WERI-Rb-1 (cell line): ENCODE measurements around the gene TNNI2.
A peak's percentile ranks its signal among the peaks of the same experiment; 100 is the strongest.

Source experiments
- DNase-seq: peaks from one replicate; pipeline ENCODE4 v3.0.0-alpha.2; 2020
- H3K27ac ChIP-seq: fragments of 250-450 bp; sonication (Bioruptor Pico); 2 replicates; pipeline ENCODE4 v1.5.1; 2020; ENCODE audit warnings: mild to moderate bottlenecking, moderate library complexity
- H3K27me3 ChIP-seq: fragments of 250-450 bp; sonication (Bioruptor Pico); 2 replicates; pipeline ENCODE4 v1.5.1; 2021; ENCODE audit warnings: mild to moderate bottlenecking, low read depth, moderate library complexity; ENCODE audit not compliant: insufficient read depth, severe bottlenecking
- H3K36me3 ChIP-seq: fragments of 250-450 bp; sonication (Bioruptor Pico); 2 replicates; pipeline ENCODE4 v1.5.1; 2020; ENCODE audit warnings: mild to moderate bottlenecking, moderate library complexity
- H3K4me3 ChIP-seq: 2 replicates; pipeline ENCODE4 v1.5.1; 2011; ENCODE audit warnings: low read depth, mild to moderate bottlenecking, control low read depth, low read length
- H3K9me3 ChIP-seq: fragments of 250-450 bp; sonication (Bioruptor Pico); 2 replicates; pipeline ENCODE4 v1.5.1; 2021; ENCODE audit warnings: mild to moderate bottlenecking, moderate library complexity; ENCODE audit not compliant: severe bottlenecking
- TF ChIP-seq, protein P1 (sequence below): IDR thresholded peaks from 2 replicates; pipeline ENCODE4 v1.5.1; 2011; ENCODE audit warnings: low read depth, mild to moderate bottlenecking, control low read depth, inconsistent platforms, low read length

Gene TNNI2

DNA sequence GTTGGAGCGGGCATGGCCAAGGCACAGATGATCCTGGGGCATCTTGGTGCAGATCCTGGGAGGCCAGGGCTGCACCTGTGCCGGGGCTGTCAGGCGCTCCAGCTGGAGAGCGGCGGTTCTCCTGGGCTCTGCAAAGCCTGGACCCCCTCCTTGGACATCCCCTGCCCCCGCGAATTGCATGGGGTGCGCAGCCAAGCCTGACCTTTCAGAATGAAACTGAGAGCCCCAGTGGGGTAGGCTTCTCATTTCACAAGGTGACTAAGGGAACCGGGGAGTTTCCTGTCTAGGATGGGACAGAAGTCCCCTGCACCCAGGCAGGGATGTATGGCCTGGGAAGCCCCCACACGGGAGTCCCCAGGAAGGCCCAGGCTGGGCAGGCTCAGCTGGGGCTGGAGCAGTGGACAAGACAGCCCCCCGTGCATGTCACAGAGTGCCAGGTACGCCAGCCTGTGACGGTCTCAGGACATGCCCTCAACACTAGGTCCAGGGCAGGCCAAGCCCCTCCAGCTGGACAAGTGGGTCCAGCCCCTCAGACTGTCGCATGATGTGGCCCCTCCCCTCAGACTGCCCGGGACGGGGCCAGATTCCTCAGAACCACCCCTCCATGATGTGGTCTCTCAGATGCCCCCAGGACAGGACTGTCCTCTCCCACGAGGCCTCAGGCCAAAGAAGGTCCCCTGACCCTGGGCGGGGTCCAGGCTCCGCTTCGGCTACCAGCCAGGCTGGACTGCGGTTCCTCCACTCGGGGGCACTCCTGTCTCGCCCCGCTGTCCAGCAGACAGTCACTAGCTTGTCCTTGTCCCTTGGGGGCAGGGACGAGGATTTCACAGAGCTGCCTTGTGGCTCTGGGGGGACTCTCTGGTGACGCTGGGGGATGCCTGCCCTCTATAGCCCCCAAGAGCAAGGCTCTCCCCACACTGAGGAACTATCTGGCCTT lies 16.4 kb downstream of the TNNI2 start:
- Histone ChIP-seq H3K36me3 (no peaks in the 10 kb centered on the region), H3K9me3 (no peaks in the 10 kb centered on the region), H3K27ac (no peak overlapping the region), H3K4me3 (no peak overlapping the region), H3K27me3 (peaks cover 97% of the 10 kb centered on the region)
- DNase-seq, result no peak
- TF ChIP-seq, protein P1, sequence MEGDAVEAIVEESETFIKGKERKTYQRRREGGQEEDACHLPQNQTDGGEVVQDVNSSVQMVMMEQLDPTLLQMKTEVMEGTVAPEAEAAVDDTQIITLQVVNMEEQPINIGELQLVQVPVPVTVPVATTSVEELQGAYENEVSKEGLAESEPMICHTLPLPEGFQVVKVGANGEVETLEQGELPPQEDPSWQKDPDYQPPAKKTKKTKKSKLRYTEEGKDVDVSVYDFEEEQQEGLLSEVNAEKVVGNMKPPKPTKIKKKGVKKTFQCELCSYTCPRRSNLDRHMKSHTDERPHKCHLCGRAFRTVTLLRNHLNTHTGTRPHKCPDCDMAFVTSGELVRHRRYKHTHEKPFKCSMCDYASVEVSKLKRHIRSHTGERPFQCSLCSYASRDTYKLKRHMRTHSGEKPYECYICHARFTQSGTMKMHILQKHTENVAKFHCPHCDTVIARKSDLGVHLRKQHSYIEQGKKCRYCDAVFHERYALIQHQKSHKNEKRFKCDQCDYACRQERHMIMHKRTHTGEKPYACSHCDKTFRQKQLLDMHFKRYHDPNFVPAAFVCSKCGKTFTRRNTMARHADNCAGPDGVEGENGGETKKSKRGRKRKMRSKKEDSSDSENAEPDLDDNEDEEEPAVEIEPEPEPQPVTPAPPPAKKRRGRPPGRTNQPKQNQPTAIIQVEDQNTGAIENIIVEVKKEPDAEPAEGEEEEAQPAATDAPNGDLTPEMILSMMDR, result 0 out of 2 replicates have a peak, but pooled peaks have one; percentile 4

DNA sequence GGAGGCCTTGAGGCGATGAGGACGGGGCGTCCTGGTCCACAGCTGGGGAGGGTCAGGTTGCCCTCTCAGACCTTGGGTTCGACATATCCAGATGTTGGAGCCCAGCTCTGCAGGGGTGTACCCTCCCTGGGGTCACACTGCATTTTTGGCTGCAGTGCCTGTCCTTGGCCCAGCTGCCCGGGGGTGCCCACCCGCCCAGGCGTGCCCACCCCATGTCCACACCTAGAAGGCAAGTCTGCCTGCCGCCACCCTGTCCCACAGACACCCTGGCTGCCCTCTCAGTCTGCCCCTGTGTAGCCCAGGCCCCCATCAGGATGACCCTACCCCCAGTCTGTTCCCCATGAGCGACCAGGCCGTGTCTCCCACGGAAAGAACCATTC lies 17.1 kb downstream of the TNNI2 start:
- H3K9me3 ChIP-seq, result no peaks in the 10 kb centered on the region
- TF ChIP-seq, protein P1, result no peak
- H3K36me3 ChIP-seq, result no peaks in the 10 kb centered on the region
- no peak overlapping the region for H3K27ac ChIP-seq
- no peak overlapping the region for H3K4me3 ChIP-seq
- DNase-seq, result no peak
- peaks cover 95% of the 10 kb centered on the region for H3K27me3 ChIP-seq

GRCh38 chr11:1856306-1857005 lies 17.7 kb downstream of the TNNI2 start:
- Histone ChIP-seq H3K36me3 (no peaks in the 10 kb centered on the region), H3K4me3 (no peak overlapping the region), H3K27ac (no peak overlapping the region), H3K27me3 (peaks cover 95% of the 10 kb centered on the region), H3K9me3 (no peaks in the 10 kb centered on the region)
- TF ChIP-seq, protein P1, result no peak
- DNase-seq, result no peak

GRCh38 chr11:1857064-1857463 lies 18.3 kb downstream of the TNNI2 start:
- Histone ChIP-seq H3K36me3 (no peaks in the 10 kb centered on the region), H3K4me3 (no peak overlapping the region), H3K27ac (no peak overlapping the region), H3K9me3 (no peaks in the 10 kb centered on the region), H3K27me3 (peaks cover 91% of the 10 kb centered on the region)
- DNase-seq, result no peak
- TF ChIP-seq, protein P1, result no peak

DNA sequence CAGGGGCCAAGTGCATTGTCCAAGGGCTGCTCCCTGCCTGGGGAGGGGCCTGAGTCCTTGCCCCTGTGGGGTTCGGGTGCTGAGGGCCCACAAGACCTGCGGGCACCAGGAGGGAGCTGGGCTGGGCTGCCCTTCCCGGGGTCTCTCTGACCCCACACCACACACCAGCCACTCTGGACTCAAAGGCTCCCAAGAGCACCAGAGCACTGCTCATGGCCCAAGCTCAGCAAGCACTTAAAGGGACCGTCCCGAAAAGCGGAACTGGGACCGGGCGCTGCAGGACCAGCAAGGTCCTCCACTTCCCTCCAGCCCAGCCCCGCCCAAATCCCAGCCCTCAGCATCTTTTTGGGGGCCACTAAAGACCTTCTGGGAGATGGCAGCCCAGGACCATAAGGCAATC lies 19.4 kb downstream of the TNNI2 start:
- Histone ChIP-seq H3K4me3 (no peak overlapping the region), H3K27ac (no peak overlapping the region), H3K36me3 (no peaks in the 10 kb centered on the region), H3K27me3 (peaks cover 91% of the 10 kb centered on the region), H3K9me3 (no peaks in the 10 kb centered on the region)
- TF ChIP-seq, protein P1, result no peak
- DNase-seq, result no peak
